Measurements from ENCODE around the gene PFAS.

PFAS gene

DNA sequence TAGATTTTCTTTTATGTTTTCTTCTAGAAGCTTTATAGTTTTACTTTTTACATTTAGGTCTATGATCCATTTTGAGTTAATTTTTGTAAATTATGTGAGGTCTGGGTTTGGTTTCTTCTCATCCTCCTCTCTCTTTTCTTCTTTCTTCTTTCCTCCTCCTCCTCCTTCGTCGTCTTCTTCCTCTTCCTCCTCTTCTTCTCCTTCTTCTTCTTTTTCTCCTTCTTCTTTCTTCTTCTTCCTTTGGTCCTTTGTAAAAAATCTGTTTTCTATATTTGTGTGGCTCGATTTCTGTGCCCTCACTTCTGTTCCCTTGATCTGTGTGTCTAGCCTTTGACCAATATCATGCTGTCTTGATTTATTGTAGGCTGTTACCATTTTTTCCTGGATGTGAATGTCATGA is 51.1 kb downstream of the PFAS start:
- H3K4me2 ChIP-seq (ENCODE audit: low read length) = peak overlapping the region; percentile 44
- H3K4me3 ChIP-seq (ENCODE audit: low read depth, low read length, poor library complexity, severe bottlenecking) = no peak overlapping the region
- peaks cover 4% of the 10 kb centered on the region for H3K4me1 ChIP-seq (ENCODE audit: insufficient read depth, low read length, severe bottlenecking)
- peak overlapping the region; percentile 10; the same call in 1 of the 2 replicates for H3K9ac ChIP-seq (ENCODE audit: low read length)
- H3K27me3 ChIP-seq (ENCODE audit: insufficient read depth, low read length) = no peaks in the 10 kb centered on the region
- H3K9me3 ChIP-seq (ENCODE audit: low read length) = no peaks in the 10 kb centered on the region
- TF ChIP-seq, protein P1, sequence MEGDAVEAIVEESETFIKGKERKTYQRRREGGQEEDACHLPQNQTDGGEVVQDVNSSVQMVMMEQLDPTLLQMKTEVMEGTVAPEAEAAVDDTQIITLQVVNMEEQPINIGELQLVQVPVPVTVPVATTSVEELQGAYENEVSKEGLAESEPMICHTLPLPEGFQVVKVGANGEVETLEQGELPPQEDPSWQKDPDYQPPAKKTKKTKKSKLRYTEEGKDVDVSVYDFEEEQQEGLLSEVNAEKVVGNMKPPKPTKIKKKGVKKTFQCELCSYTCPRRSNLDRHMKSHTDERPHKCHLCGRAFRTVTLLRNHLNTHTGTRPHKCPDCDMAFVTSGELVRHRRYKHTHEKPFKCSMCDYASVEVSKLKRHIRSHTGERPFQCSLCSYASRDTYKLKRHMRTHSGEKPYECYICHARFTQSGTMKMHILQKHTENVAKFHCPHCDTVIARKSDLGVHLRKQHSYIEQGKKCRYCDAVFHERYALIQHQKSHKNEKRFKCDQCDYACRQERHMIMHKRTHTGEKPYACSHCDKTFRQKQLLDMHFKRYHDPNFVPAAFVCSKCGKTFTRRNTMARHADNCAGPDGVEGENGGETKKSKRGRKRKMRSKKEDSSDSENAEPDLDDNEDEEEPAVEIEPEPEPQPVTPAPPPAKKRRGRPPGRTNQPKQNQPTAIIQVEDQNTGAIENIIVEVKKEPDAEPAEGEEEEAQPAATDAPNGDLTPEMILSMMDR (IDR thresholded peaks at IDR 0.05; ENCODE audit: low read length) = no peak
- no peak for TF ChIP-seq EZH2 (IDR thresholded peaks at IDR 0.05; ENCODE audit: borderline replicate concordance, low read length)
- H3K9me2 ChIP-seq (ENCODE audit: low read depth, low read length) = no peaks in the 10 kb centered on the region
- H3K36me3 ChIP-seq (ENCODE audit: insufficient read depth, low read length) = no peaks in the 10 kb centered on the region
- 0 out of 2 replicates have a peak overlapping the region, but pooled peaks have one; percentile 8 for H2AFZ ChIP-seq (ENCODE audit: low read length)
- H3K27ac ChIP-seq (ENCODE audit: low read depth, low read length, poor library complexity, severe bottlenecking) = no peak overlapping the region
- H4K20me1 ChIP-seq (ENCODE audit: insufficient read depth, low read length) = no peaks in the 10 kb centered on the region
- no peaks in the 10 kb centered on the region; the same call in 1 of the 2 replicates for H3F3A ChIP-seq (ENCODE audit: insufficient read depth, low read length)
- H3K79me2 ChIP-seq (ENCODE audit: insufficient read depth, low read length) = no peaks in the 10 kb centered on the region

DNA sequence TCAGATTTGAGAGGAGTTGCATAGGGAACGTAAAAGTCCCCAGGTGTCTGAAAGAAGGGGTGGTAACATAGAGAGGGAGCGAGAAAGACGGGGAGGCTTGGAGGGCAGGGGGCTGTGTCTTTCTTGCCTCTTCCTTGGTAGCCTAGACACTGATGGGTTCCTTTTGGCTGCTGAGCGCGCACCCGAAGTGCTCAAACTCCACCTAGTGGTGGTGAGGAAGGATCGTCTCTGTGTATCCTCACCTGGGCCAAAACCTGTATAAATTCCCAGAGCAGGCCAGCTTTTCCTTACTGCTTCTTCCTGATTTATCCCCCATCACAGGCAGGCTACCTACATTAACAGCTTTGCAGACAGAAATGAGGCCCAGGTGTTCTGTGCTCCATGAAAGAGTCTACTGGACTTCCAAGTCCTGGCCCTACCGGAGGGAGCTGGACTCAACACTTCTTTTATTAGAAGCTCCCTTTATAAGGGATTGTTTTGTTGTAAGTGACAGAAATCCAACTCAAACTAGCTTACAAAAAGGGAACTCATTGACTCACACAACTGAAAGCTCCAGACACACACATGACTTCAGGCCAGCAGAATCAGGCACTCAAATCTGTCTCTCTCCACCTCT is 51.6 kb downstream of the PFAS start:
- TF ChIP-seq, protein P1 (IDR thresholded peaks at IDR 0.05; ENCODE audit: low read length) = peak; percentile 90
- no peak for TF ChIP-seq EZH2 (IDR thresholded peaks at IDR 0.05; ENCODE audit: borderline replicate concordance, low read length)
- H3K36me3 ChIP-seq (ENCODE audit: insufficient read depth, low read length) = no peaks in the 10 kb centered on the region
- H3K4me2 ChIP-seq (ENCODE audit: low read length) = peak overlapping the region; percentile 44
- H3K9ac ChIP-seq (ENCODE audit: low read length) = peak overlapping the region; percentile 10; the same call in 1 of the 2 replicates
- 0 out of 2 replicates have a peak overlapping the region, but pooled peaks have one; percentile 8 for H2AFZ ChIP-seq (ENCODE audit: low read length)
- no peaks in the 10 kb centered on the region for H3K9me2 ChIP-seq (ENCODE audit: low read depth, low read length)
- H4K20me1 ChIP-seq (ENCODE audit: insufficient read depth, low read length) = no peaks in the 10 kb centered on the region
- no peaks in the 10 kb centered on the region for H3K79me2 ChIP-seq (ENCODE audit: insufficient read depth, low read length)
- peaks cover 4% of the 10 kb centered on the region for H3K4me1 ChIP-seq (ENCODE audit: insufficient read depth, low read length, severe bottlenecking)
- H3K9me3 ChIP-seq (ENCODE audit: low read length) = no peaks in the 10 kb centered on the region
- H3F3A ChIP-seq (ENCODE audit: insufficient read depth, low read length) = no peaks in the 10 kb centered on the region; the same call in 1 of the 2 replicates
- no peaks in the 10 kb centered on the region for H3K27me3 ChIP-seq (ENCODE audit: insufficient read depth, low read length)
- H3K4me3 ChIP-seq (ENCODE audit: low read depth, low read length, poor library complexity, severe bottlenecking) = no peak overlapping the region
- no peak overlapping the region for H3K27ac ChIP-seq (ENCODE audit: low read depth, low read length, poor library complexity, severe bottlenecking)

DNA sequence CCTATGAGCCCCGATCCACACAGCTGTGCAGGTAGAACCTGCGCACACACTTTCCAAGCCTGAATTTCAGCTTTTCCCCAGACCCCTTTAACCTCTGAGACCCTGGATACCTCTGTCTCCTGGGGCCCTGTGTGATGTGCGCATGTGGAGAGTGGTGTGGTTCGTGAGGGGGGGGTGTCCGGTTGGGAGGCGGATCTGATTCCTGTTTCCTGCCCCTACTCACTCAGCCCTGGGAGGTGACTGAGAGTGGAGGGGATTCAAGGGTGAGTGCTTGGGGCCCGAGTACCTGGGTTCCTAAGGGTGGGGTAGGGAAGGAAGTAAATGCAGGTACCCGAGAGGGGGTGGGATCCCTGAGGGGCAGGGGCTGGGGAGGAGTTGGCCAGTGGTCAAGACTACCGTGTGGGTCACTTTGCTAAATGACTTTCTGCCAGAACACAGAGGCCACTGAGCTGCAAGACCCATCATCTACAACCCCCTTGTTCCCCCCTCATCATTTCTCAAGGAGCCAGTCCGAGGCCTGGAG is 61.6 kb downstream of the PFAS start:
- H4K20me1 ChIP-seq (ENCODE audit: insufficient read depth, low read length) = no peaks in the 10 kb centered on the region
- no peak for TF ChIP-seq EZH2 (IDR thresholded peaks at IDR 0.05; ENCODE audit: borderline replicate concordance, low read length)
- TF ChIP-seq, protein P1 (IDR thresholded peaks at IDR 0.05; ENCODE audit: low read length) = no peak
- H3K27me3 ChIP-seq (ENCODE audit: insufficient read depth, low read length) = peaks cover 8% of the 10 kb centered on the region; the same call in 1 of the 2 replicates

More for the DNA sequence above, 61.6 kb downstream of the PFAS start:
- Histone ChIP-seq H3K79me2 (ENCODE audit: insufficient read depth, low read length) (no peaks in the 10 kb centered on the region), H3K27ac (ENCODE audit: low read depth, low read length, poor library complexity, severe bottlenecking) (no peak overlapping the region), H3K4me2 (ENCODE audit: low read length) (no peak overlapping the region), H3K9ac (ENCODE audit: low read length) (no peak overlapping the region), H3K4me1 (ENCODE audit: insufficient read depth, low read length, severe bottlenecking) (no peaks in the 10 kb centered on the region), H3K9me2 (ENCODE audit: low read depth, low read length) (no peaks in the 10 kb centered on the region), H2AFZ (ENCODE audit: low read length) (no peak overlapping the region), H3K36me3 (ENCODE audit: insufficient read depth, low read length) (no peaks in the 10 kb centered on the region), H3K4me3 (ENCODE audit: low read depth, low read length, poor library complexity, severe bottlenecking) (no peak overlapping the region), H3K9me3 (ENCODE audit: low read length) (no peaks in the 10 kb centered on the region), H3F3A (ENCODE audit: insufficient read depth, low read length) (no peaks in the 10 kb centered on the region)
